ENCODE measurements around the gene PCDHA11.
"Not testable (repeated sequence)": the region's sequence is repeated elsewhere in the genome, so short reads cannot be mapped to it uniquely, and the experiment has no call there.

The PCDHA11 gene

DNA sequence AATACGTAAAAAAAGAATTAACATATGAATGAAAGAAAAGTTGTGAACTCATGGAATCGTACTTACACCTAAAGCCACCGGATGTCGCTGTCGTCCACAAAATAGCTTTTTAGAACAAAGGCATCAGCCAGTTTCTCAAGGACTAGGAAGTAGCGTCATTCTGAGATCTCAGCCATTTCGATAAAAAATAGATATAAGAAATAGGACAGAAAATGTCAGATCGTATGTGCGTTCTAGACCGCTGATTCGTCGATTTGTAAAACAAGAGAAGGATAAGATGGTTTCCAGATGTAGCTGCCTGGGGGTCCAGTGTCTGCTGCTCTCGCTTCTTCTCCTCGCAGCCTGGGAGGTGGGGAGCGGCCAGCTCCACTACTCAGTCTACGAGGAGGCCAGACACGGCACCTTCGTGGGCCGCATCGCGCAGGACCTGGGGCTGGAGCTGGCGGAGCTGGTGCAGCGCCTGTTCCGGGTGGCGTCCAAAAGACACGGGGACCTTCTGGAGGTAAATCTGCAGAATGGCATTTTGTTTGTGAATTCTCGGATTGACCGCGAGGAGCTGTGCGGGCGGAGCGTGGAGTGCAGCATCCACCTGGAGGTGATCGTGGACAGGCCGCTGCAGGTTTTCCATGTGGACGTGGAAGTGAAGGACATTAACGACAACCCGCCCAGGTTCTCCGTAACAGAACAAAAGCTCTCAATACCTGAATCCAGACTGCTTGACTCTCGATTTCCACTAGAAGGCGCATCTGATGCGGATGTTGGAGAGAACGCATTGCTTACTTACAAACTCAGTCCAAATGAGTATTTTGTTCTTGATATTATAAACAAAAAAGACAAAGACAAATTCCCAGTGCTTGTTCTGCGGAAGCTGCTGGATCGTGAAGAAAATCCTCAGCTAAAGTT lies 12.7 kb upstream of the PCDHA11 start, which contains the start of gene PCDHA10:
PCDHA10 (plus strand) TSS at position 126 of the 903 bp plus-strand sequence; CDS start at position 278, 152 bp downstream.
- DNase-seq, result peak; percentile 25

DNA sequence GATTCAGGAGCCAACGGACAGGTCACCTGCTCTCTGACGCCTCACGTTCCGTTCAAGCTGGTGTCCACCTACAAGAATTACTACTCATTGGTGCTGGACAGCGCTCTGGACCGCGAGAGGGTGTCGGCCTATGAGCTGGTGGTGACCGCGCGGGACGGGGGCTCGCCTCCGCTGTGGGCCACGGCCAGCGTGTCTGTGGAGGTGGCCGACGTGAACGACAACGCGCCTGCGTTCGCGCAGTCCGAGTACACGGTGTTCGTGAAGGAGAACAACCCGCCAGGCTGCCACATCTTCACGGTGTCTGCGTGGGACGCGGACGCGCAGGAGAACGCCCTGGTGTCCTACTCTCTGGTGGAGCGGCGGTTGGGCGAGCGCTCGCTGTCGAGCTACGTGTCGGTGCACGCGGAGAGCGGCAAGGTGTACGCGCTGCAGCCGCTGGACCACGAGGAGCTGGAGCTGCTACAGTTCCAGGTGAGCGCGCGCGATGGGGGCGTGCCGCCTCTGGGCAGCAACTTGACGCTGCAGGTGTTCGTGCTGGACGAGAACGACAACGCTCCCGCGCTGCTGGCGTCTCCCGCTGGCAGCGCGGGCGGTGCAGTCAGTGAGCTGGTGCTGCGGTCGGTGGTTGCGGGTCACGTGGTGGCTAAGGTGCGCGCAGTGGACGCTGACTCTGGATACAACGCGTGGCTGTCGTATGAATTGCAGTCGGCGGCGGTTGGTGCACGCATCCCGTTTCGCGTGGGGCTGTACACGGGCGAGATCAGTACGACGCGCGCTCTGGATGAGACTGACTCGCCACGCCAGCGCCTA lies 11.4 kb upstream of the PCDHA11 start:
- no peak for DNase-seq

DNA sequence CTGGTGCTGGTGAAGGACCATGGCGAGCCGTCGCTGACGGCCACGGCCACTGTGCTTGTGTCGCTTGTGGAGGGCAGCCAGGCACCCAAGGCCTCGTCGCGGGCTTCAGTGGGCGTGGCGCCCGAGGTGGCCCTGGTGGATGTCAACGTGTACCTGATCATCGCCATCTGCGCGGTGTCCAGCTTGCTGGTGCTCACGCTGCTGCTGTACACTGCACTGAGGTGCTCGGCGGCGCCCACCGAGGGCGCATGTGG lies 10.8 kb upstream of the PCDHA11 start:
- DNase-seq, result no peak

DNA sequence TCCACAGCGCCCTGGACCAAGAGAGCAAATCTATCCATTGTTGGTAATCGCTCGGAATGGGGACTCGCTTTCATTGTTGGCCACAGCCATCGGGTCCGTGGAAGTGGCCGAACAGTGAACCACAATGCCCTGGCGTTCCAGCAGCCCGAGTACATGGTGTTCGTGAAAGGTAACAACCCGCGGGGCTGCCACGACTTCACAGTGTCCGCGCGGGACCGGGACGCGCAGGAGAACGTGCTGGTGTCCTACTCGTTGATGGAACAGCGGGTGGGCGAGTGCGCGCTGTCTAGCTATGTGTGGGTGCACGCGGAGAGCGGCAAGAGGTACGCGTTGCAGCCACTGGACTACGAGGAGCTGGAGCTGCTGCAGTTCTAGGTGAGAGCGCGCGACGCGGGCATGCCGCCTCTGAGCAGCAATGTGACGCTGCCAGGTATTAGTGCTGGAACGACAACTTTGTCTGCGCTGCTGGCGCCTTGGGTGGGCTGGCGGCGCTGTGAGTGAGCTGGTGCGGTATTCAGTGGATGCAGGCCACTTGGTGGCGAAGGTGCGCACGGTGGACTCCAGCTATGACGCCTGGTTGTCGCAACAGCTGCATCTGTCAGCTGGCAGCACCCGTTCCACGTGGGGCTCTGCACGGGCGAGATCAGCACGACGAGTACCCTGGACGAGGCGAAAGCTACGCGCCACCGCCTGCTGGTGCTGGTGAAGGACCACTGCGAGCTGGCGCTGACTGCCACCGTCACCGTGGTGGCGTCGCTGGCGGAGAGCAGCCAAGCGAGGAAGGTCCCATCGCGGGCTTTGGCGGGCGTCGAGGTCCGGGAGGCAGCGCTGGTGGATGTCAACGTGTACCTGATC lies 6.1 kb upstream of the PCDHA11 start:
- DNase-seq, result no peak

DNA sequence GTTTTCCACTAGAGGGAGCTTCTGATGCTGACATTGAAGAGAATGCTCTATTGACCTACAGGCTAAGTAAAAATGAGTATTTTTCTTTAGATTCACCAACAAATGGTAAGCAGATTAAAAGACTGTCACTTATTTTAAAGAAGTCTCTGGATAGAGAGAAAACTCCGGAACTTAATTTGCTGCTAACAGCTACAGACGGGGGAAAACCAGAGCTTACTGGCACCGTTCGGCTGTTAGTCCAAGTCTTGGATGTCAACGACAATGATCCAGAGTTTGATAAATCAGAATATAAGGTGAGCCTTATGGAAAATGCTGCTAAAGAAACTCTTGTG lies 764 bp downstream of the PCDHA11 start:
- no peak for DNase-seq

DNA sequence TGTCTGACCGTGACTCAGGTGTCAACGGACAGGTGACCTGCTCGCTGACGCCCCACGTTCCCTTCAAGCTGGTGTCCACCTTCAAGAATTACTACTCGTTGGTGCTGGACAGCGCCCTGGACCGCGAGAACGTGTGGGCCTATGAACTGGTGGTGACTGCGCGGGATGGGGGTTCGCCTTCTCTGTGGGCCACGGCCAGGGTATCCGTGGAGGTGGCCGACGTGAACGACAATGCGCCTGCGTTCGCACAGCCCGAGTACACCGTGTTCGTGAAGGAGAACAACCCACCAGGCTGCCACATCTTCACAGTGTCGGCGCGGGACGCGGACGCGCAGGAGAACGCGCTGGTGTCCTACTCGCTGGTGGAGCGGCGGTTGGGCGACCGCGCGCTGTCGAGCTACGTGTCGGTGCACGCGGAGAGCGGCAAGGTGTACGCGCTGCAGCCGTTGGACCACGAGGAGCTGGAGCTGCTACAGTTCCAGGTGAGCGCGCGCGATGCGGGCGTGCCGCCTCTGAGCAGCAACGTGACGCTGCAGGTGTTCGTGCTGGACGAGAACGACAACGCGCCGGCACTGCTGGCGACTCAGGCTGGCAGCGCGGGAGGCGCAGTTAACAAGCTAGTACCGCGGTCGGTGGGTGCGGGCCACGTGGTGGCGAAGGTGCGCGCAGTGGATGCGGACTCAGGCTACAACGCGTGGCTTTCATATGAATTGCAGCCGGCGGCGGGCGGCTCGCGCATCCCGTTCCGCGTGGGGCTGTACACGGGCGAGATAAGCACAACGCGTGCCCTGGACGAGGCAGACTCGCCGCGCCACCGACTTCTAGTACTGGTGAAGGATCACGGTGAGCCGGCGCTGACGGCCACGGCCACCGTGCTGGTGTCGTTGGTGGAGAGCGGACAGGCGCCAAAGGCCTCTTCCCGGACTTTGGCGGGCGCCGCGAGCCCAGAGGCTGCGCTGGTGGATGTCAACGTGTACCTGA lies 1.8 kb downstream of the PCDHA11 start:
- no peak for DNase-seq

DNA sequence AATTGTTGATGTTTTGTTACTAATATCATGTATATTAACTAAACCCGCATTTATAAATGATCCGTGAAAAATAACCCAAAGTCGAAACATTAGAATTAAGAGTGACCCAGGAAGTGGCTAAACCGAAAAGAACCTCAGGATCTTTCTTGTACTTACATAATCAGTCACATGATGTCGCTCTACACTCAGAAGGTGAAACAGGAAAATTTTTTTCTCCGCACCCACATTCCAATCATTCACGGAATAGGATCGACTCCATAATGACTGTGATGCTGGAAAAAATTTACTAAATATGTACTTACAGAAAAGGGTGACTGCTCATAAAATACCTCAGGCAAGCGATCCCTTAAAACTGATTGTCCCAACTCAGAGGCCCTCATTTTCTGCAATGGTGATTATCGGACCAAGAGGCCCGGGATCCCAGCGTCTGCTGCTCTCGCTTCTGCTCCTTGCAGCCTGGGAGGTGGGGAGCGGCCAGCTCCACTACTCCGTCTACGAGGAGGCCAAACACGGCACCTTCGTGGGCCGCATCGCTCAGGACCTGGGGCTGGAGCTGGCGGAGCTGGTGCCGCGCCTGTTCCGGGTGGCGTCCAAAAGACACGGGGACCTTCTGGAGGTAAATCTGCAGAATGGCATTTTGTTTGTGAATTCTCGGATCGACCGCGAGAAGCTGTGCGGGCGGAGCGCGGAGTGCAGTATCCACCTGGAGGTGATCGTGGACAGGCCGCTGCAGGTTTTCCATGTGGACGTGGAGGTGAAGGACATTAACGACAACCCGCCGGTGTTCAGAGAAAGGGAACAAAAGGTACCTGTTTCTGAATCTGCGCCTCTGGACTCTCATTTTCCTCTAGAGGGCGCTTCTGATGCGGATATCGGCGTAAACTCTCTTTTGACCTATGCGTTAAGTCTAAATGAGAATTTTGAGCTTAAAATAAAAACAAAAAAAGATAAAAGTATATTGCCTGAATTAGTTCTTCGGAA lies 6.6 kb downstream of the PCDHA11 start, which contains the start of gene PCDHA12:
PCDHA12 (plus strand) TSS at position 224 of the 981 bp plus-strand sequence; CDS start at position 389, 165 bp downstream.
- DNase-seq, result peak; percentile 16

DNA sequence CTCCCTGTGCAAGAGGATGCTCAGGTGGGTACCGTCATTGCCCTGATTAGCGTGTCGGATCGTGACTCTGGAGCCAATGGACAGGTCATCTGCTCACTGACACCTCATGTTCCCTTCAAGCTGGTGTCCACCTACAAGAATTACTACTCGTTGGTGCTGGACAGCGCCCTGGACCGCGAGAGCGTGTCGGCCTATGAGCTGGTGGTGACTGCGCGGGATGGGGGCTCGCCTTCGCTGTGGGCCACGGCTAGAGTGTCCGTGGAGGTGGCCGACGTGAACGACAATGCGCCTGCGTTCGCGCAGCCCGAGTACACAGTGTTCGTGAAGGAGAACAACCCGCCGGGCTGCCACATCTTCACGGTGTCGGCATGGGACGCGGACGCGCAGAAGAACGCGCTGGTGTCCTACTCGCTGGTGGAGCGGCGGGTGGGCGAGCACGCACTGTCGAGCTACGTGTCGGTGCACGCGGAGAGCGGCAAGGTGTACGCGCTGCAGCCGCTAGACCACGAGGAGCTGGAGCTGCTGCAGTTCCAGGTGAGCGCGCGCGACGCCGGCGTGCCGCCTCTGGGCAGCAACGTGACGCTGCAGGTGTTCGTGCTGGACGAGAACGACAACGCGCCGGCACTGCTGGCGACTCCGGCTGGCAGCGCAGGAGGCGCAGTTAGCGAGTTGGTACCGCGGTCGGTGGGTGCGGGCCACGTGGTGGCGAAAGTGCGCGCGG lies 7.9 kb downstream of the PCDHA11 start:
- not testable (repeated sequence) for DNase-seq

DNA sequence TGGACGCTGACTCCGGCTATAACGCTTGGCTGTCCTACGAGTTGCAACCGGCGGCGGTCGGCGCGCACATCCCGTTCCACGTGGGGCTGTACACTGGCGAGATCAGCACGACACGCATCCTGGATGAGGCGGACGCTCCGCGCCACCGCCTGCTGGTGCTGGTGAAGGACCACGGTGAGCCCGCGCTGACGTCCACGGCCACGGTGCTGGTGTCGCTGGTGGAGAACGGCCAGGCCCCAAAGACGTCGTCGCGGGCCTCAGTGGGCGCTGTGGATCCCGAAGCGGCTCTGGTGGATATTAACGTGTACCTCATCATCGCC lies 8.5 kb downstream of the PCDHA11 start:
- DNase-seq, result no peak

DNA sequence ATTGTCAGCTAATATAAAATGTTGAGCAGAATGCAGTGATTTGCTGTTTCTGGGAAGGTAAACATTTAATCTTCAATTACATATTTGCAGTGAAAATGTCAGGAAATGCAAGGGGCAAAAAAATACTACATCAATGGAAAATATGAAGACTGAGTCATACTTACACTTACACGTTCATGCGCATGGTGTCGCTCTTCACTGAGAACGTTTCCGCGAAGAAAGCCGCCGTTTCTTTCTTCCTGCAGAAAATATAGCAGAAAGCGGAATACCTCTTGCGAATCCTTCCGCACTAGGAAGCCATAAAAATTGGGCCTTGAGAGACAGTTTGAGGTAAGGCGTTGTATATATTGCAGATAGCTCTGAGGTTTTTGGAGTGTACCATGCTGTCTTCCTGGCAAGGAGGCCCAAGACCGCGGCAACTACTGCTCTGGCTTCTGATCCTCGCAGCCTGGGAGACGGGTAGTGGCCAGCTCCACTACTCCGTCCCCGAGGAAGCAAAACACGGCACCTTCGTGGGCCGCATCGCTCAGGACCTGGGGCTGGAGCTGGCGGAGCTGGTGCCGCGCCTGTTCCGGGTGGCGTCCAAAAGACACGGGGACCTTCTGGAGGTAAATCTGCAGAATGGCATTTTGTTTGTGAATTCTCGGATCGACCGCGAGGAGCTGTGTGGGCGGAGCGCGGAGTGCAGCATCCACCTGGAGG lies 13.3 kb downstream of the PCDHA11 start, which contains the start of gene PCDHA13:
PCDHA13 (plus strand) TSS at position 236 of the 702 bp plus-strand sequence; CDS start at position 381, 145 bp downstream.
- peak; percentile 39 for DNase-seq

DNA sequence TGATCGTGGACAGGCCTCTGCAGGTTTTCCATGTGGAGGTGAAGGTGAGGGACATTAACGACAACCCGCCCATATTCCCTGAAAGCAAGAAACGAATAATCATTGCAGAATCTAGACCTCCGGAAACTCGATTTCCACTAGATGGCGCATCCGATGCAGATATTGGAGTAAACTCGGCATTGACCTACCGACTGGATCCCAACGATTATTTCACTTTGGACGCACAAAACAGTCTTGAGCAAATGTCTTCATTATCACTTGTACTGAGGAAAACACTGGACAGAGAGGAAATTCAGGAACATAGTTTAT lies 13.8 kb downstream of the PCDHA11 start:
- peak; percentile 24 for DNase-seq

DNA sequence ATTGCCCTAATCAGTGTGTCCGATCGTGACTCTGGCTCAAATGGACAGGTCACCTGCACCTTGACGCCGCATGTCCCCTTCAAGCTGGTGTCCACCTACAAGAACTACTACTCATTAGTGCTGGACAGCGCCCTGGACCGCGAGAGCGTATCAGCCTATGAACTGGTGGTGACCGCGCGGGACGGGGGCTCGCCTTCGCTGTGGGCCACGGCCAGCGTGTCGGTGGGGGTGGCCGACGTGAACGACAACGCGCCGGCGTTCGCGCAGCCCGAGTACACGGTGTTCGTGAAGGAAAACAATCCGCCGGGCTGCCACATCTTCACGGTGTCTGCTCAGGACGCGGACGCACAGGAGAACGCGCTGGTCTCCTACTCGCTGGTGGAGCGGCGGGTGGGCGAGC lies 14.6 kb downstream of the PCDHA11 start:
- DNase-seq, result no peak

DNA sequence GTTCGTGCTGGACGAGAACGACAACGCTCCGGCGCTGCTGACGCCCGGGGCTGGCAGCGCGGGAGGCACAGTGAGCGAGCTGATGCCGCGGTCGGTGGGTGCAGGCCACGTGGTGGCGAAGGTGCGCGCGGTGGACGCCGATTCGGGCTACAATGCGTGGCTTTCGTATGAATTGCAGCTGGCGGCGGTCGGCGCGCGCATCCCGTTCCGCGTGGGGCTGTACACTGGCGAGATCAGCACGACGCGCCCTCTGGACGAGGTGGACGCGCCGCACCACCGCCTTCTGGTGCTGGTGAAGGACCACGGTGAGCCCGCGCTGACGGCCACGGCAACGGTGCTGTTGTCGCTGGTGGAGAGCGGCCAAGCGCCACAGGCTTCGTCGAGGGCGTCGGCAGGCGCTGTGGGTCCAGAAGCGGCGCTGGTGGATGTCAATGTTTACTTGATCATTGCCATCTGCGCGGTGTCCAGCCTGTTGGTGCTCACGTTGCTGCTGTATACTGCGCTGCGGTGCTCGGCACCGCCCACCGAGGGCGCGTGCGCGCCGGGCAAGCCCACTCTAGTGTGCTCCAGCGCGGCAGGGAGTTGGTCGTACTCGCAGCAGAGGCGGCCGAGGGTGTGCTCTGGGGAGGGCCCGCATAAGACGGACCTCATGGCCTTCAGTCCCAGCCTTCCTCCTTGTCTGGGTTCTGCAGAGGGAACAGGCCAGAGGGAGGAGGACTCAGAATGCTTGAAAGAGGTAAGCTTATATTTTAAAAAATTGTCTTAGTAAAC lies 15.4 kb downstream of the PCDHA11 start:
- DNase-seq, result no peak

DNA sequence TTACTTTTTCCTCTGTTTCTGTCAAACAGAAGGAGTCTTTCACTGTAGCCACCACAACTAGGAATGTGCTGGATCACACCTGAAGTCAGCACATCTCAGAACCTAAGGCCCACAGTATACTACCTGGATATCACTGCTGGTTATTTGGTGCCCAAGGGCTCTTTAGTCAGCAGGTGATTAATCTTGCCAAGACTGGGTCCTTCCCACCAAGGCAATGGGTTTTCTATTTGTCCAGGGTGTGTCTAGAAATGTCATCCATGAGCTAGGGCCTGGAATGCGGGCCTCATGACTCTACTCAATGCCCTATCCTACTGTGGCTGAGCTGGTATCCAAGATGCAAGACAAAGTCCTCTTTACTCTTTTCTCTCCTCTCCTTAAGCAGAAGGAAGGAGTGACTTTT lies 47.6 kb downstream of the PCDHA11 start:
- no peak for DNase-seq

Data from eye (tissue), 1 donor.